GM12872 (cell line): ENCODE results near the gene CAPZA2.

ENCODE experiments used
- CTCF ChIP-seq: IDR thresholded peaks from 3 replicates; pipeline ENCODE4 v1.5.1; 2011; ENCODE audit warnings: low read depth, mild to moderate bottlenecking, low read length, moderate library complexity; ENCODE audit not compliant: insufficient read depth

The CAPZA2 gene

DNA sequence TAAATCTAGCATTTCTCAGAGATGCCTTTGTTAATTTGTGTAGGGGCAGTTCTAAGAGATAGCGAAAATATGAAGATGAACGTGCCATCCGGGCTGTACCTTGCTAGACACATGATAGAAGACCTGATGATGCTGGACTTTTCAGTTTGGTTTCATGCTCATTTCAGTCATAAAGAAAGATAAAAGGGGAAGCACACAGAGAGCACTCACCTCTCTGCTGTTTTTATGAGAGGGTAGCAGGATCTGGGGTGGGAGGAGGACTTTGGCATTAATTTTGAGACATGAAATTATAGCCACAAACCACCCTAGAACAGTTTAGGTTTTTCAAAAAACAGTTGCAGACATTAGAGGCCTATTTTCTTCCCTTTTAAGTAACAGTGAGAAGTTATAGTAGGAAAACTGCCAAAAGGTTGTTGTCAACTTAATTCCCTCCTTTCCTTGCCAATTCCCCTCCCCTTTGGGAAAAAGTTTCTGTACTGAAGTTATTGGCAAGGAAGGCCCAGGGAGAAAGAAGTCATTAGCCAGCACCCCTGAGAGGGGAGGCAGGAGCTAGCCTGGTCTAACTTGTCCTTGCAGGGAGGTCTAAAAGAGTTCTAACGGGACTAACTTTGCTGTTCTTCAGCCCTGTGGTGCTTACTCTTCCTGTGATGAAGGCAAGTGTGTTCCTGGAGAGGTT is 93.6 kb downstream of the CAPZA2 start:
- no peak for TF ChIP-seq CTCF

GRCh38 chr7:116956477-116956804 is 94.1 kb downstream of the CAPZA2 start:
- no peak for TF ChIP-seq CTCF

- TF ChIP-seq CTCF, result no peak
These were observed 95.5 kb downstream of the CAPZA2 start for GRCh38 chr7:116957874-116958273.

DNA sequence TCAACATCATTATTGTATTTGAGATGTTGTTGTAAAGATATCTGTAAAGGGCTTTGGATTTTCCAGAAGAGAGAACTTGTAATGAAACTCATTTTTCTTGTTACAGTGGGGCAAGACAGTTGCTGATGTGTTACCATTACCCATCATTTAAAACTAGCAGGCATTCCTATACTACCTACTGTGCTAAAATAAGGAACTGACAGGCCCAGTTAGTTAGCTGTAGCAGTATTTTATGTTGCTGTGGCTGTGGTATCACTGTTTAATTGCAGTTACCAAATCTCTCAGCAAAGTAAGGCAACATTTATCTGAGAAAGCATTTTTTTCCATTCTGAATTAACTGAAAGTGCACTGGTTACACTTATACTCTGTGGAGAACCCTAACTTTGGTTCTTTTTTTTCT is 100.8 kb downstream of the CAPZA2 start:
- no peak for TF ChIP-seq CTCF

GRCh38 chr7:116966601-116967000 is 104.2 kb downstream of the CAPZA2 start:
- TF ChIP-seq CTCF, result no peak

GRCh38 chr7:116967254-116967922 is 105.0 kb downstream of the CAPZA2 start:
- TF ChIP-seq CTCF, result no peak

GRCh38 chr7:116967983-116968382 is 105.6 kb downstream of the CAPZA2 start:
- TF ChIP-seq CTCF, result no peak
